HG03139 (cell line): ENCODE data around the gene EP300.
"Not testable (repeated sequence)": the region's sequence is repeated elsewhere in the genome, so short reads cannot be mapped to it uniquely, and the experiment has no call there.

Experiments used
- ATAC-seq: cut with Tn5 transposase; IDR thresholded peaks from one replicate; pipeline ENCODE4 v1.9.1; 2021; ENCODE audit not compliant: unreplicated experiment

The EP300 gene

GRCh38 chr22:41146573-41146972, 54.2 kb downstream of the EP300 start:
- ATAC-seq, result no peak

GRCh38 chr22:41147722-41148121, 55.3 kb downstream of the EP300 start:
- ATAC-seq, result no peak

- ATAC-seq, result no peak
Observed at GRCh38 chr22:41152902-41153301, 60.5 kb downstream of the EP300 start.

GRCh38 chr22:41157083-41157482, 64.7 kb downstream of the EP300 start:
- ATAC-seq, result no peak

GRCh38 chr22:41169157-41169556, 76.8 kb downstream of the EP300 start:
- ATAC-seq, result no peak

GRCh38 chr22:41171996-41172395, 79.6 kb downstream of the EP300 start:
- ATAC-seq, result no peak

- no peak for ATAC-seq
Observed at GRCh38 chr22:41175546-41175945, 83.2 kb downstream of the EP300 start.

- no peak for ATAC-seq
Observed at GRCh38 chr22:41177040-41177621, 84.7 kb downstream of the EP300 start.

GRCh38 chr22:41177622-41178424, 85.4 kb downstream of the EP300 start:
- ATAC-seq, result no peak

GRCh38 chr22:41178425-41178975, 86.1 kb downstream of the EP300 start:
- no peak for ATAC-seq

GRCh38 chr22:41180362-41180761, 88.0 kb downstream of the EP300 start:
- ATAC-seq, result not testable (repeated sequence)

- ATAC-seq, result no peak
Observed at GRCh38 chr22:41180926-41181325, 88.5 kb downstream of the EP300 start.

GRCh38 chr22:41181349-41182241, 89.2 kb downstream of the EP300 start:
- no peak for ATAC-seq

- ATAC-seq, result no peak
Observed at GRCh38 chr22:41184679-41185078, 92.3 kb downstream of the EP300 start.

GRCh38 chr22:41191467-41191866, 99.1 kb downstream of the EP300 start:
- no peak for ATAC-seq

GRCh38 chr22:41193829-41194228, 101.4 kb downstream of the EP300 start:
- ATAC-seq, result no peak

- peak; percentile 62 for ATAC-seq
Observed at GRCh38 chr22:41197038-41197972, 104.9 kb downstream of the EP300 start.

GRCh38 chr22:41198027-41198580, 105.7 kb downstream of the EP300 start:
- ATAC-seq, result no peak

GRCh38 chr22:41201141-41201540, 108.7 kb downstream of the EP300 start:
- no peak for ATAC-seq

- no peak for ATAC-seq
Observed at GRCh38 chr22:41203118-41203517, 110.7 kb downstream of the EP300 start.
